Measurements from ENCODE around the gene NACA.

NACA gene

GRCh38 chr12:56687223-56688128, 37.6 kb downstream of the NACA start:
- peak; percentile 64 for DNase-seq (ENCODE audit: low read depth, low spot score)

- DNase-seq (ENCODE audit: low read depth, low spot score) = no peak
Observed at GRCh38 chr12:56684745-56685359, 40.2 kb downstream of the NACA start.

GRCh38 chr12:56682323-56682722, 42.8 kb downstream of the NACA start:
- no peak for DNase-seq (ENCODE audit: low read depth, low spot score)

DNA sequence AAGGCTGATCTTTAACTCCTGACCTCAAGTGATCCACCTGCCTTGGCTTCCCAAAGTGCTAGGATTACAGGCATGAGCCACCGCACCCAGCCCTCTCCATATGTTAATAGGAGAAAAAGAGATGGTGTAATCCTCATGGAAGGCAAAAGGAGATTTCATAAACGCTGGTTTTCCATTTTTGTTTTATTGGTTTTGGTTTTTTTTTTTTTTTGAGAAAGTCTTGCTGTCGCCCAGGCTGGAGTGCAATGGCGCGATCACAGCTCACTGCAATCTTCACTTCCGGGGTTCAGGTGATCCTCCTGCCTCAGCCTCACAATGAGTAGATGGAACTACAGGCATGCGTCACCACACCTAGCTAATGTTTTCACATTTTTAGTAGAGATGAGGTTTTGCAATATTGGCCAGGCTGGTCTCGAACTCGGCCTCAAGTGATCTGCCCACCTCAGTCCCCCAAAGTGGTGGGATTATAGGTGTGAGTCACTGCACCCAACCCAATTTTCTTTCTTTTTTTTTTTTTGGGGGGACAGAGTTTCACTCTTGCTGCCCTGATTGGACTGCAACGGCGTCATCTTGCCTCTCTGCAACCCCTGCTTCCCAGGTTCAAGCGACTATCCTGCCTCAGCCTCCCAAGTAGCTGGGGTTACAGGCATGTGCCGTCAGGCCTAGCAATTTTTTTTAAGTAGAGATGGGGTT, 45.1 kb downstream of the NACA start:
- no peak for DNase-seq (ENCODE audit: low read depth, low spot score)

DNA sequence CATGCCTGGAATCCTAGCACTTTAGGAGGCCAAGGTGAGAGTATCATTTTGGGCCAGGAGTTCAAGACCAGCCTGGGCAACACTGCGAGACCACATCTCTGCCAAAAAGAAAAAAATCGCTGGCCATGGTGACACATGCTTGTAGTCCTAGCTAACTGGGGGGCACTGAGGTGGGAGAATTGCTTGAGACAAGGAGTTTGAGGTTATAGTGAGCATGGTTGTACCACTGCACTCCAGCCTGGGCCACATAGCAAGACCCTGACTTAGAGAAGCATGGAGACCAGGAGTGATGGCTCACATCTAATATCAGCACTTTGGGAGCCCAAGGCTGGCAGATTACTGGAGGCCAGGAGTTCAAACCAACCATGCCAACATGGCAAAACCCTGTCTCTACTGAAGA, 46.2 kb downstream of the NACA start:
- DNase-seq (ENCODE audit: low read depth, low spot score) = no peak

GRCh38 chr12:56677680-56678079, 47.4 kb downstream of the NACA start:
- no peak for DNase-seq (ENCODE audit: low read depth, low spot score)

DNA sequence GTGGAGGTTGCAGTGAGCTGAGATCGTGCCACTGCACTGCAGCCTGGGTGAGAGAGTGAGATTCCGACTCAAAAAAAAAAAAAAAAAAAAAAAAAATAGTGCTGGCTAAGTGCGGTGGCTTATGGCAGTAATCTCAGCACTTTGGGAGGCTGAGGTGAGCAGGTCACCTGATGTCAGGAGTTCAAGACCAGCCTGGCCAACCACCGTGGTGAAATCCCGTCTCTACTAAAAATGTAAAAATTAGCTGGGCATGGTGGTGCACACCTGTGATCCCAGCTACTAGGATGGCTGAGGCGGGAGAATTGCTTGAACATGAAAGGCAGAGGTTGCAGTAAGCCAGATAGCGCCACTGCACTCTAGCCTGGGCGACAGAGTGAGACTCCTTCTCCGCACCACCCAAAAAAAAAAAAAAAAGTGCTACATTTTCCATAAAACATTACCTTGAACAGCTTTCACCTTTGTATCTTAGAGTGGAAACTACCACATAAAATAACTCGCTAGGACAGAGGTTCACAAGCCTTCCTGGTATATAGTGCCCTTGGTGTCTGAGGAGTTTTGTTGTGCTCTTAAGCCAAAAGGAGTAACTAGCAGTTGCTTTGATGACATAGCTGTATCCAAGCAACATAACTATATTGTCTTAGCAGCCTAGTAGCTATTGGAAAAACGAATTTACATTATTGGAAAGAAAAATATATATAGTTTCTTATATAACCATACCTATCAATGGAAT, 48.1 kb downstream of the NACA start:
- no peak for DNase-seq (ENCODE audit: low read depth, low spot score)

DNA sequence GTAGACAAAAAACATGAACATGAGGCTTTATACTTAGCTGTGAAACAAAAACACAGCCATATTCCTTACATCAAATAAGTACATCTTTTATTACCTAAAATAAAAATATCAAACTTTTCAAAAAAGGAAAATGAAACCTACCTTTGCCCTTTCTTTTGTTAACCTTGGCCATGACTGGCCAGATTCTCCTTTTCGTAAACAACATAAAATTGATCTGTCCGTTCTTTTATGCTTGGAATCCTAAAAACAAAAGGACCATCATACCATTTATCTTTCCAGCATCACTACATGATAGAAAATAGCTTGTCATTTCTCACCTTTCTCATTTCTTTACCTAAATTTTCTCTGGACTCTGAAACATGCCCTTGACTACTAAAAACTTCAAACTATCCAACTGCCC, 53.5 kb downstream of the NACA start:
- DNase-seq (ENCODE audit: low read depth, low spot score) = no peak

DNA sequence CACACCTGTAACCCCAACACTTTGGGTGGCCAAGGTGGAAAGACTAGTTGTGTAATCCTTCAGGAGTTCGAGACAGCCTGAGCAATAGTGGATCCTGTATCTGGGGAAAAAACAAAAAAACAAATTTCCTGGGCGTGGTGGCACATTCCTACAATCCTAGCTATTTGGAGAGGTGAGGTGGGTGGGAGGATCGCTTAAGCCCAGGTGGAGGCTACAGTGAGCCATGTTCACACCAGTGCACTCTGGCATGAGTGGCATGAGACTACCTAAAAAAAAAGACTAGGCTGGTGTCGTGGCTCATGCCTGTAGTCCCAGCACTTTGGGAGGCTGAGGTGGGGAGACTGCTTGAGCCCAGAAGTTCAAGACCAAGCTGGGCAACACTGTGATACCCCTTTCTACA, 54.3 kb downstream of the NACA start:
- no peak for DNase-seq (ENCODE audit: low read depth, low spot score)

DNA sequence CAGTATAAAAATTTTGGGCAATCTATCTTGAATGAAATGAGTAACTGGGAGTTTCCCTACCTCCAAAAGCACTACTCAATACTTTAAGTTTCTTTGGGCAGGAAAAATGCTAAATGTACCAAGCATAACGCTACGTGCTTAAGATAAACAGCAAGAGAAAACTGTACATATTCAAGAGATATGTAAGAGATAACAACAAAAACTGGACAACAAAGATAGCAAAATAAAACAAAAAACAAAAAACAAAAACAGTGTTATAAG, 57.0 kb downstream of the NACA start:
- DNase-seq (ENCODE audit: low read depth, low spot score) = no peak
